Skeletal muscle cell (primary cell): ENCODE results near the gene OSGIN1.

Source experiments
- DNase-seq: peaks from one replicate; pipeline ENCODE4 v3.0.0-alpha.2; 2010; ENCODE audit warnings: low read depth
- H3K4me3 ChIP-seq: 2 replicates; pipeline ENCODE4 v1.5.1; 2011; ENCODE audit warnings: low read depth, mild to moderate bottlenecking, control low read depth, low read length, moderate library complexity

OSGIN1 gene

GRCh38 chr16:83983491-83983890 lies 30.5 kb downstream of the OSGIN1 start:
- no peak for DNase-seq

GRCh38 chr16:83989300-83989699 lies 36.3 kb downstream of the OSGIN1 start:
- no peak overlapping the region for H3K4me3 ChIP-seq
- DNase-seq: no peak

More at GRCh38 chr16:83983491-83983890, 30.5 kb downstream of the OSGIN1 start:
- no peak overlapping the region for H3K4me3 ChIP-seq

- DNase-seq: no peak
Observed at GRCh38 chr16:83990492-83990891, 37.5 kb downstream of the OSGIN1 start.

GRCh38 chr16:83992624-83993023 lies 39.6 kb downstream of the OSGIN1 start:
- peak; percentile 7 for DNase-seq
- no peak overlapping the region for H3K4me3 ChIP-seq

More at GRCh38 chr16:83990492-83990891, 37.5 kb downstream of the OSGIN1 start:
- H3K4me3 ChIP-seq: no peak overlapping the region

- DNase-seq: peak; percentile 79
Observed at GRCh38 chr16:83994087-83994486, 41.0 kb downstream of the OSGIN1 start.

GRCh38 chr16:83994703-83995102 lies 41.7 kb downstream of the OSGIN1 start:
- DNase-seq: peak; percentile 4
- H3K4me3 ChIP-seq: no peak overlapping the region

More at GRCh38 chr16:83994087-83994486, 41.0 kb downstream of the OSGIN1 start:
- no peak overlapping the region for H3K4me3 ChIP-seq

GRCh38 chr16:83995754-83996153 lies 42.7 kb downstream of the OSGIN1 start:
- no peak overlapping the region for H3K4me3 ChIP-seq
- no peak for DNase-seq

- H3K4me3 ChIP-seq: no peak overlapping the region
- DNase-seq: no peak
Observed at GRCh38 chr16:83996481-83997252, 43.6 kb downstream of the OSGIN1 start.

- H3K4me3 ChIP-seq: no peak overlapping the region
- no peak for DNase-seq
Observed at GRCh38 chr16:83998091-83998490, 45.1 kb downstream of the OSGIN1 start.

- no peak overlapping the region for H3K4me3 ChIP-seq
- no peak for DNase-seq
Observed at GRCh38 chr16:84000989-84001642, 48.1 kb downstream of the OSGIN1 start.

- no peak overlapping the region for H3K4me3 ChIP-seq
- no peak for DNase-seq
Observed at GRCh38 chr16:84001726-84002125, 48.7 kb downstream of the OSGIN1 start.

GRCh38 chr16:84003038-84003437 lies 50.0 kb downstream of the OSGIN1 start:
- no peak overlapping the region for H3K4me3 ChIP-seq
- no peak for DNase-seq

- H3K4me3 ChIP-seq: no peak overlapping the region
- DNase-seq: no peak
Observed at GRCh38 chr16:84004442-84004841, 51.4 kb downstream of the OSGIN1 start.

GRCh38 chr16:84005391-84005790 lies 52.4 kb downstream of the OSGIN1 start:
- DNase-seq: no peak

GRCh38 chr16:84007520-84007919 lies 54.5 kb downstream of the OSGIN1 start:
- no peak overlapping the region for H3K4me3 ChIP-seq
- DNase-seq: no peak

More at GRCh38 chr16:84005391-84005790, 52.4 kb downstream of the OSGIN1 start:
- no peak overlapping the region for H3K4me3 ChIP-seq

- DNase-seq: no peak
- H3K4me3 ChIP-seq: no peak overlapping the region
Observed at GRCh38 chr16:84007965-84008364, 54.9 kb downstream of the OSGIN1 start.

- no peak overlapping the region for H3K4me3 ChIP-seq
Observed at GRCh38 chr16:84009282-84009681, 56.2 kb downstream of the OSGIN1 start.

GRCh38 chr16:84013787-84014569 lies 60.9 kb downstream of the OSGIN1 start:
- no peak for DNase-seq

More at GRCh38 chr16:84009282-84009681, 56.2 kb downstream of the OSGIN1 start:
- no peak for DNase-seq

GRCh38 chr16:84014570-84015327 lies 61.7 kb downstream of the OSGIN1 start:
- no peak overlapping the region for H3K4me3 ChIP-seq
- DNase-seq: no peak

More at GRCh38 chr16:84013787-84014569, 60.9 kb downstream of the OSGIN1 start:
- H3K4me3 ChIP-seq: no peak overlapping the region
